A549 (cell line): ENCODE measurements around the gene ARRDC2.

Experiments used
- CTCF ChIP-seq: fragments of >200 bp; sonication (Bioruptor Twin); formaldehyde crosslinking; IDR thresholded peaks from 3 replicates; pipeline ENCODE4 v1.5.1; 2016
- EP300 ChIP-seq, 2 experiments: fragments of >200 bp; sonication (Bioruptor Twin); formaldehyde crosslinking; IDR thresholded peaks; 2 replicates in 1 of 2; 3 replicates in 1 of 2; pipeline ENCODE4 v1.6.1; 2016 to 2017
- ESRRA ChIP-seq: fragments of 150-350 bp; IDR thresholded peaks from 2 replicates; pipeline ENCODE4 v1.6.1; 2014; ENCODE audit warnings: mild to moderate bottlenecking, low read length, borderline replicate concordance
- HMGXB4 ChIP-seq: fragments of 250-450 bp; sonication (Bioruptor Pico); IDR thresholded peaks from 2 replicates; pipeline ENCODE4 v1.5.0; 2021; ENCODE audit warnings: mild to moderate bottlenecking, moderate library complexity, borderline replicate concordance
- KDM1A ChIP-seq: fragments of 200-600 bp; sonication (generic); IDR thresholded peaks from 2 replicates; pipeline ENCODE4 v1.6.1; 2016; ENCODE audit warnings: low read depth, mild to moderate bottlenecking
- MAX ChIP-seq: IDR thresholded peaks from 2 replicates; pipeline ENCODE4 v1.6.1; 2012
- POLR2A ChIP-seq: IDR thresholded peaks from 2 replicates; pipeline ENCODE4 v1.6.1; 2012; ENCODE audit warnings: mild to moderate bottlenecking, low read length
- REST ChIP-seq: fragments of 200-600 bp; sonication (generic); IDR thresholded peaks from 2 replicates; pipeline ENCODE4 v1.6.1; 2016; ENCODE audit warnings: antibody characterized with exemption, mild to moderate bottlenecking, moderate library complexity
- TP53 ChIP-seq: fragments of 250-450 bp; sonication (Bioruptor Pico); IDR thresholded peaks from 2 replicates; pipeline ENCODE4 v1.5.0; 2021; ENCODE audit warnings: mild to moderate bottlenecking, moderate library complexity

- TF ChIP-seq EP300 (IDR thresholded peaks at IDR 0.05), result no peak
- TF ChIP-seq TP53 (CRISPR knock-in tag), result no peak
- no peak for TF ChIP-seq CTCF
- no peak for TF ChIP-seq ESRRA
- no peak for TF ChIP-seq POLR2A
- TF ChIP-seq HMGXB4 (CRISPR knock-in tag), result no peak
- TF ChIP-seq MAX, result no peak
- TF ChIP-seq KDM1A, result no peak
- TF ChIP-seq REST, result no peak
Observed at GRCh38 chr19:18055967-18056366, 48.0 kb downstream of the ARRDC2 start.
